Amniotic stem cell (primary cell): ENCODE measurements around the gene PCYOX1L.

Experiments
- DNase-seq: peaks from one replicate; lab custom pipeline; 2025; lab: John Stamatoyannopoulos, UW

Gene PCYOX1L, protein sequence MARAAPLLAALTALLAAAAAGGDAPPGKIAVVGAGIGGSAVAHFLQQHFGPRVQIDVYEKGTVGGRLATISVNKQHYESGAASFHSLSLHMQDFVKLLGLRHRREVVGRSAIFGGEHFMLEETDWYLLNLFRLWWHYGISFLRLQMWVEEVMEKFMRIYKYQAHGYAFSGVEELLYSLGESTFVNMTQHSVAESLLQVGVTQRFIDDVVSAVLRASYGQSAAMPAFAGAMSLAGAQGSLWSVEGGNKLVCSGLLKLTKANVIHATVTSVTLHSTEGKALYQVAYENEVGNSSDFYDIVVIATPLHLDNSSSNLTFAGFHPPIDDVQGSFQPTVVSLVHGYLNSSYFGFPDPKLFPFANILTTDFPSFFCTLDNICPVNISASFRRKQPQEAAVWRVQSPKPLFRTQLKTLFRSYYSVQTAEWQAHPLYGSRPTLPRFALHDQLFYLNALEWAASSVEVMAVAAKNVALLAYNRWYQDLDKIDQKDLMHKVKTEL

DNA sequence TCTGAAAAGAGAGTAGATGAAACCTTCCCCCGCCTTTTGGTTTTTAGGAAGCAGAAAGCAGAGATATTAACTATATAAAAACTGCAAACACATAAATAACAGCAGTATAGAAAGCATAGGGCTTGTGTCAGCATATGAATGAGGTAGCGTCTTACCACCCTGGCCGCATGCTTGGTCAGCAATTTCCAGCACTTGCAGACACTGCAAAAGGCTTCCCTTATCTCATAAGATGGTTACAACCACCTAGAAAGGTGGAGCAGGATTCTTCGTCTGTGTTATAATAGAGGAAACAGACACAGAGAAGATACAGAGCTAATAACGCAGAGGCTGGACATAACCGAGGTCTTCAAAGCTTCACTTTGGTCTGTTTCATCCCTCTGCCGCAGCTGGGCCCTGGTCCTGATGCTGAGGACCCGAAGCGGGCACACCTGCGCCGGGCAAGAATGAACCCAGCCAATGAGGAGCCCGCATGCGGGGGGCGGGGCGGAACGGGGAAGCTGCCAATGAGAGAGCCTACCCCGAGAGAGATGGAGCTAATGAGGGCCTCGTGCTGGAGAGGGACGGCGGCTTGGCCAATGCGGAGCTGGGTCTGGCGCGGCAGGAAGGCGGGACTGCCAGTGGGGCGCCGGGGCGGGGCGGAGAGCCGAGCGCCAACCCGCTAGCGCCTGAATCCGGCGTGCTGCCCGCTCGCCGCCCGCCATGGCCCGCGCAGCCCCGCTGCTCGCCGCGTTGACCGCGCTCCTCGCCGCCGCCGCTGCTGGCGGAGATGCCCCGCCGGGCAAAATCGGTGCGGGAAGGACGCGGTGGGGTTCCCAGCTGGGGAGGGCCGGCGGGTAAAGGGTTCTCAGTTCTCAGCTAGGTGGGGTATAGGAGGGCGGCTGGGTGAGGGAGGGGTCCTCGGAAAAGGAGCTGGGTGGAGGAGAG lies at the start of gene PCYOX1L:
PCYOX1L (plus strand) TSS at position 677 of the 924 bp plus-strand sequence; CDS start at position 700, 23 bp downstream.
- peak; percentile 88 for DNase-seq

GRCh38 chr5:149309354-149309753 lies 48.5 kb upstream of the PCYOX1L start:
- DNase-seq = no peak

- DNase-seq = no peak
These were observed 47.4 kb upstream of the PCYOX1L start for GRCh38 chr5:149310488-149310887.

DNA sequence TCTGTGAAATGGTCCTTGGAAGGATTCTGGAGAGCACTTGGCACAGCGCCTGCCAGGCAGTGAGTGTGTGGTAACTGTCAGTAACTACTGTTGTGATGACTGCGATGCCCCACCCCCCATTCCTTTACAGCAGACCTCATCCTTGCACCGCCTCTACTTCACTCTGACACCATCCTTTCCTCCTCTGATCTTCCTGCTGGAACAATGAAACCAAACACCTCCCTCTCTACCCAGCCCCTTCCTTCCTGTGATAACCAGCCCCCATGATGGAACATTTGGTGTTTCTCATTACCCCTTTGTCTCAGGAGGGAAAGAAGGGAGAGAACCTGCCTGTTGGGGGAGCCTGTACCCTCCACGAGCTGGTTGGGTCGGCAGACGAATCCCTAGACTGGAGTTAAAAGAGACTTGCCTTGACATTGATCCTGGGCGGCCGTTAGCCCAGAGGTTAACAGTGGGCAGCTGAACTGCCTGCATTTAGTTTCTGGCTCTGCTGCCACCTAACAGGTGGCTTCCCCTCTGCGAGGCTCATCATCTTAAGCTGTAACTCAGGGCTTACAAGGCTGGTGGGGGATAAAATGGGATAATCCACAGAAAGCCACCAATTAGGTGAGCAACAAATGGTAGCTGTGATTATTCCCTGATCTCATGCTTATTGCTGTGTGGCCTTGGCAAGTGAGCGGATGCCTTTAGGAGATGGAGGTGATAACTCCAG lies 46.7 kb upstream of the PCYOX1L start:
- DNase-seq = no peak

GRCh38 chr5:149313151-149313841 lies 44.5 kb upstream of the PCYOX1L start:
- no peak for DNase-seq

DNA sequence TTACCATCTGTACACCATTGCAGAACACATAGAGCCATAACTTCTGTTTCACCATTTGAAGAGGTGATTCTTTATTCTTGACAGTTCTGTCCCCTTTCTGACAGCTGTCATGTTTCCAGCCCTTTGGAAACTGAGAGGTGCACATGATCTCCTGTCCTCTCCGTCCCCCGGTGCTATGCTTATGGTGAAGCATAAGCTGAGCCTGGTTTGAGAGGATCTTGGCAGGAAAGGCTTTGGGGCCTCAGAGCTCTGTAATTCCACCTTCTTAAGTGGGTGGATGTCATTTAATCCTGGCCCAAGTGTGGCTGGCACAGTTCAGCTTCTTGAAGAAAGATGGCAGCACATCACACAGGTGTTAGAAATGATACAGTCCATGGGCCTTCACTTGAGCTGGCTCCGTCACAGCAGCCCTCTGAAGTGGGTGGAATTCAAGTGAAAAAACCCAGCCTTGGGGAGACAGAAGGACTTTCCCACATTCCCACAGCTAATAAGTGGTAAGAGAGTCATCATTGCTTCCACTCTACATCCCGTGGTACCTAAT lies 43.2 kb upstream of the PCYOX1L start:
- no peak for DNase-seq

GRCh38 chr5:149315753-149316152 lies 42.1 kb upstream of the PCYOX1L start:
- DNase-seq = no peak

- DNase-seq = no peak
These were observed 40.4 kb upstream of the PCYOX1L start for GRCh38 chr5:149317281-149318048.

- no peak for DNase-seq
These were observed 38.7 kb upstream of the PCYOX1L start for GRCh38 chr5:149319174-149319573.

GRCh38 chr5:149320791-149321330 lies 37.0 kb upstream of the PCYOX1L start:
- peak; percentile 73 for DNase-seq

- DNase-seq = no peak
These were observed 35.3 kb upstream of the PCYOX1L start for GRCh38 chr5:149322518-149322917.

- no peak for DNase-seq
These were observed 34.6 kb upstream of the PCYOX1L start for GRCh38 chr5:149323210-149323609.

DNA sequence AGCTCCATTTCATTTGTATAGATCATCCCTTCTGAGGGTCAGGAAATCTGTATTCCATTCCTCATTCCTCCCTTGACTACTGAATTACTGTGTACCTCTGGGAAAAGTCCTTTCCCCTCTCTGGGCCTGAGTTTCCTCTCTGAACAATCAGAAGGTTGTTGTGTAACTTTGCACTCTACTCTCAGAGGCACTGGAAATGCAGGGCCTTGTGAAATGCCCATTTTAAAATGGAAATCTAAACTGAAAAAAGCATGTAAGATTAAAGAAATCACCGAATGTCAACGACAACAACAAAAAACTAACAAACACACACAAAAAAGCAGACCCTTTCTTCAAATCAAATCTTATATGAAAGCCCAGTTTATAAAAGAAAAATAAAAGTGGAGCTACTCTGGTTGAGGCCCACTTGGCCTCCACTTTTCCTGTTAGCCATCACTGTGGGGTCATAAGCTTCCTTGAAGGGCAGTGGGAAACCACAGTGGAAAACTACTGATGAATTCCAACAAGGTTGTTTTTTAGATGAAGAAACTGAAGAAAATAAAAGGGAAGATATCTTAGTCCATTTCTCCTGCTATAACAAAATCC lies 34.1 kb upstream of the PCYOX1L start:
- DNase-seq = no peak

GRCh38 chr5:149324641-149325040 lies 33.2 kb upstream of the PCYOX1L start:
- no peak for DNase-seq

- DNase-seq = no peak
These were observed 32.6 kb upstream of the PCYOX1L start for GRCh38 chr5:149325166-149325735.

DNA sequence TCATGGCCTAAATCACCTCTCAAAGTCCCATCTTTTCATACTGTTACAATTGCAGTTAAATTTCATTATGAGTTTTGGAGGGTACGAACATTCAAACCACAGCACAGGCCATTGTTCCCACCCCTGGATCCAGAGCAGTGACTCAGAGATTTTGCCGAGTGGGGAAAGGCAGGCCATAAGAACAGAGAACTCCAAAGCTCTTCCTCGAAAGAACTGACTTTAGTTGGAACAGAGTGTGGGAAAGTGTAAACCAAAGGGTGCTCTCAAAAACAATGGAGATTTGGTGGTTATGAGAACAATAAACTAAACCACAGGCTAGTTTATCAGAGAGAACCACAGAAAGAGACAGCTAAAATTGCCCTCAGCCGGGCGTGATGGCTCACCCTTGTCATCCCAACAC lies 32.0 kb upstream of the PCYOX1L start:
- DNase-seq = no peak

DNA sequence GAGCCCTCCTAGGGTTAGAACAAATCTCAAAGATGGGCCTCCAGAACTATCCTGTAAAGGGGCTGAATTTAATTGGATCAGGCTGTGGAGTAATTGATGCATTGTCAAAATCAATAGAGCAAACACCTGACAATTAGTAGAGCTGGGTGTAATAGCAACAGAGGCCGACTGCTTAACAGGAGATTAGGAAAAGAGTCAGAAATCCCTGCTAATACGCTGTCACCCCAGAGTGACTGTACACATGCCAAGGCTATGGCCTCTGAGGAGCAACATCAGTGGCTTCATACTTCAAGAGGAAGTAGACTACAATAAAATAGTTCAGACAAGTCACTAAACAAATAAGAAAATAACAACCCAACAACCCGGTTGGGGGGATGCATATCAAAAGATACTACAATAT lies 31.2 kb upstream of the PCYOX1L start:
- no peak for DNase-seq

- DNase-seq = no peak
These were observed 29.7 kb upstream of the PCYOX1L start for GRCh38 chr5:149328177-149328576.

DNA sequence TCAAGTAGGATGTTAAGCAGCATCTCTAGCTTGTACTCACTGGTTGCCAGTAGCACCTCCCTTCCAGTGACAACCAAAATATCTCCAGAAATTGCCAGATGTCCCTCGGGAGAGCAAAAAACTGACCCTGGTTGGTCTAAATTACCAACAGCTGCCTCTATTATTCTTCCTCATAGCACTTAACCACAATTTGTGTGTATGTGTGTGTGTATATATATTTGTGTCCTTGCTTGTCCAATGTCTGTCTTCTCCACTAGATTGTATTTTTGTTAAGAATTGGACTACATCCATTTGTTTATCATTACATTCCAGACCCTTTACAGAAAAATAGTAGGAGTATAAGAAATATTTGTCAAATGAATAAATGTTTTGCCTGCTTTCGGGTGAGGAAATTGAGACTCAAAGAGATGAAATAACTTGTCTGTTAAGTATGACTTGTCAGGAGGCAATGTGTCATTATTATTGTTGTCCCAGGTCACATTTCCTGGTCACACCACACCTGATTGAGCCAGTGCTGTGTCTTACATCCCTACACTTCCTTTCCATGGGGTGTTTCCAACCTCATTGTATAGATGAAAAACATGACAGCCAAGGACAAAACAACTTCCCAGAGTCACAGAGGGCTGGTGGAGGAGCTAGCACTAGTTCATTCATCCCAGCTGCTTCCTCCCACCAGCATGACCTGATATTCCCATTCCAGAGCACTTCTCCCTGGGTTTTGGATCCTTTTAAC lies 24.0 kb upstream of the PCYOX1L start:
- no peak for DNase-seq
